NCI-H2227 (cell line): ENCODE data around the gene CAPNS2.

Source experiments
- DNase-seq: peaks from one replicate; lab custom pipeline; 2025; ENCODE audit not compliant: unreplicated experiment; lab: John Stamatoyannopoulos, UW

CAPNS2 gene

DNA sequence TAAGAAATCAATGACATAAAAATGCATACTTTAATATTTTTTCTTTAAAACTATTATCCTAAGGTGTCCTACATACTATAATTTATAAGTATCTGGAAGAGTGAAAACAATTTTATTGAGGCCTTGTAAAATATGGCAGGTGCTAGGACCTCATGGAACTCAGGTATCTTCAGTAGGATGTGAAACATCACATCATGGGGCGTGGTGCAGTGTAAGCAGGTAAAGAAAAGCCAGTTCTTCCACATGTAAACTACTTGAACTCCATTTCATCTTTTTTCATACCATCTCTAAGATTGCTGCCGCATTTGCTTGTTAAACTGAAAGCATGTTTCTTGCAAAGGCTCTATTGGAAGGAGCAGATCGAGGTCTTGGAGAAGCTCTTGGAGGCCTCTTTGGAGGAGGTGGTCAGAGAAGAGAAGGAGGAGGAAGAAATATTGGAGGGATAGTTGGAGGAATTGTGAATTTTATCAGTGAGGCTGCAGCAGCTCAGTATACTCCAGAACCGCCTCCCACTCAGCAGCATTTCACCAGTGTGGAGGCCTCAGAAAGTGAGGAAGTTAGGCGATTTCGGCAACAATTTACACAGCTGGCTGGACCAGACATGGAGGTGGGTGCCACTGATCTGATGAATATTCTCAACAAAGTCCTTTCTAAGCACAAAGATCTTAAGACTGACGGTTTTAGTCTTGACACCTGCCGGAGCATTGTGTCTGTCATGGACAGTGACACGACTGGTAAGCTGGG, at the start of gene CAPNS2:
CAPNS2 (plus strand) TSS at position 253 of the 744 bp plus-strand sequence; CDS start at position 326, 73 bp downstream.
- no peak for DNase-seq

DNA sequence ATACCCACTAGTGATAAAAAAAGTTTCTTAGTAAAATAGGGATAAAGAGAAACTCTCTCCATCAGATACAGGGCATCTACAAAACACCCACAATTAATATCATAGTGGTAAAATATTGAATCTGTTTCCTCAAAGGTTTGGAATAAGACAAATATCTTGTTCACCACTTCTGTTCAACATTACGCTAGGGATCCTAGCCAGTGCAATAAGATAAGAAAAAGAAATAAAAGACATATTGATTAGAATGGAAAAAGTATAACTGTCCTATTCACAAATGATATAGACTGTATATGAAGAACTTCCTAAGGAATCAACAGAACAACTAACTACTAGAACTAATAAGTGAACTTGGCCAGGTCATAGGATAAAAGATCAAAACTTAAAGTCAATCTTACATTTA, 44.7 kb upstream of the CAPNS2 start:
- no peak for DNase-seq

DNA sequence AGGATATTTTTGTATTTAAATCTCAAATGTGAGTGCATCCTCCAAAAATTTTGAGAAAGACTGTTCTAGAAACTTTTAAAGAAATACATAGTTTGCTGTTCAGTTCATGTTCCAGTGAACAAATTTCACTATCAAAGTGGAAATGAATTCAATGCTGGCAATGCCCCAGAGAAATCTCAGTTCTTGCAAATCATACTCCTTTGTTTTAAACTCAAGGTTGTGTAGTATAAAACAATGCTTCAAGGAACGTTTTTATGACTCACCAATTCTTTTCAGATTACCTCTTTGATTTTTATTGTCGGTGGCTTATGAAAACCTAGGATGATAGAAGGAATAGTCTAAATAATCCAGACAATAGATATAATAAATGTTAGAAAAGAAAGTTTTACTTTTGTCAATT, 40.0 kb upstream of the CAPNS2 start:
- DNase-seq = no peak

- DNase-seq = no peak
Observed at GRCh38 chr16:55527885-55528284, 38.6 kb upstream of the CAPNS2 start.

DNA sequence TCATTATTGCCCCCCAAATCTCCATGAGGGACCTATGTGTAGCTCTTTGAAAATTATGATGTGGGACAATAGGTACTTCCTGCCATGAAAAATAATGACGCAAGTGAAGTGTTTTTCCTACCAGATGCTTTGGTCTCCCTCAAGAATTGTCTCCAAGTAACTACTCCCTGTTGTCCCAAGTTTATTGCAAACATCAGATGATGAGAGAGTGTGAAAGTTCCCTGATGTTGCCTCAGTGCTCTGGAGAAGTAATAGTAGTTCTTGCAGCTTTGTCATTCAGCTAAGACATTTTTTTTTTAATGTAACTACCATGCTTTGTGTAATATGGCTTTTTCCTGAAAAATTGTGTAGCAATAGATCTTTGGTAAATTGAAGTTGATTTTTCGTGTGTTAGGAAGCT, 37.5 kb upstream of the CAPNS2 start:
- no peak for DNase-seq

GRCh38 chr16:55530316-55530856, 36.1 kb upstream of the CAPNS2 start:
- no peak for DNase-seq

- DNase-seq = no peak
Observed at GRCh38 chr16:55532227-55532626, 34.3 kb upstream of the CAPNS2 start.

GRCh38 chr16:55534756-55535155, 31.7 kb upstream of the CAPNS2 start:
- no peak for DNase-seq

DNA sequence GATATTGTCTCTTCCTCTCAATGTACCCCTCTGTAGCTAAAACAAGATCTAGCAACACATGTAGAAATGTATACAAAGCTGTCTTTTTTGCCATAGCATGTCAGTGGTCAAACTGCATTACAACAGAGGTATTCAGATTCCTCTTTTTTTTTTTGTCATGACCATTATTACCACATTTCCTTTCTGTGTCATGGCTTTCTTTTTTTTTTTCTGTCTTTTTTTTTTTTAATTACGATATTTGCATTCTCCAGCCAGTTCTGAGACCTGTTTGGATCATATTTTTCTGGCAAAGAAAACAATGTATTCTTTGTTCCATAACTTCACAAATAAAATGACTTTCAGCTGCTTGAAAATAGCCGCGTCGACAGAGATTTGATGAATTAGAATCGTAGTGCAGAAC, 27.4 kb upstream of the CAPNS2 start:
- DNase-seq = no peak

DNA sequence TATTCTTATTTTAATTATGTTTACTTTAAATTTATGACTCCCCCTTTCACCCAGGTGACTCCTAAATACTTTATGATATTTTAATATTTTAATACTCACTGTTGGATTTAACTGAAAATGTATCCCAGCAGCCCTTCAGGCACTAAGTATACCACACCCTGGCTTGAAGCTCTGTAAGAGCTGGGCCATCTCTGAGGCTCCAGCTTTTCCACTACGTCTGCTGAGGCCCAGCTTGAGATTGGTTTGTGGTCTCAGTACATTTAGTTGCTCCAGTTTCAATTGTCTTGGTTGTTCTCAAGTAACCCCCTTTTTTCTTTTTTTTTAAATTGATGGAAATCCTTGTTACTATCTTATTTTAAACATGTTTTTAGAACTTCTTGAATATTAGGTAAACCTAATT, 27.0 kb upstream of the CAPNS2 start:
- DNase-seq = no peak

DNA sequence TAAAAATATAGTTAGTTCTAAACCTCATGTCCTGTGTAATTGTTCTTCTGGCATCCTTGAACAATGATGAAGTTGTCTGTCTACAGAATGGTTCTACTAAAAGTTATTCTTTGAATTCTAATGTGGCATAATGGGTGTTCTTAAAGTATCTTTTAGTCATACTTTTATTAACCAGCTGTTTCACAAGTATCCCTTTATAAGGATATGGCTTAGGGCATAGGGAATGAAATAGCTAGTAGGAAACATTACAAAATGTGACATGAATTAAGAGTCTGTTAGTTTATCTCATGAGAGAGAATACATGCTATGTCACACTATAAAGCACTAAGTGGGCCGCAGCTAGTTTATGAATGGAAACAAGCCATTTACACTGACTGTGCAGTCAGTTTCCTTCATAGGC, 26.3 kb upstream of the CAPNS2 start:
- DNase-seq = no peak

DNA sequence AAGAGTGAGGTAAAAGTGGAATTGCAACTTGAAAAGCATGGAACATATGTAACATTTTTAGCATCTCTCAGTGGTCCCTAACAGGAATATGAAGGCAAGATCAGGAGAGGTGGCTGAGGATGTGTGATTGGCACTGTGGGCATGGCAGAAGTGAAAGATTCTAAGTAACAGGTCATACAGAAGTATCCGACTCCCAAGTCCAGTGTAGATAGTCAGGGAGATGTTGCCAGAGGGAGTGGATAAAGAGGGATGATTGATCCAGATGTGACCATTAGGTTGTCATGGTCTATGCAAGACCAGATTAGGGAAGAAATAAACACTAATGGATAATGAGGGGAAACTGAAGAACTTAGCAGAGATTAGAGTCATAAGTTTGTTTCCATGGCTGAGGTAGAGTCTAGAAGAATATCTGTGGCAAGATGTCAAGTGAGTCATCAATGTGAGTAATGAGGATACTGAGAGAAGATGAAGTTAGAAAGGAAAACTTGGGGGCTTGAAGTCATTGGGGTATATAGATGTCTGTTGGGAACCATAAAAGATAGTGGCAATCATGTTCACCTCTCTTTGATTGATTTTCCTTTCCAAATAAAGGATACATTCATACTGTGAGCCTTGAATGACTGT, 23.9 kb upstream of the CAPNS2 start:
- DNase-seq = no peak

DNA sequence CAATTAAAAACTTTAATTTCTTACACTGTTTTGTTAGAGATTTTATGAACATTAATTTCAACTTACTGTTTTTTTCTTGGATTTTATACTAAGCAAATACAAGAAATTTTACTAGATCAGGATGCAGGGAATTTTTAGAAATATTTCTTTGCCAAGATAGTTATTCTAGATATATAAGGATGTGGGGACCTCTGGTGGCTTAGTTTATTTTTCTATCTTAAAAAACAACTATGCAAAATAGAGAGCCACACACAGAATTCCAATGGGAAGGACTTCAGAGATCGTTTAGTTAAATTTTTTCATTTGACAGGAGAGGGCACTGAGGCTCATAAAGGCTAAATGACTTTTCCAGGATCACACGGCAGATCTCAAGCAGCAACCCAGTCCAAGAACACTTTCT, 23.0 kb upstream of the CAPNS2 start:
- peak; percentile 29 for DNase-seq

DNA sequence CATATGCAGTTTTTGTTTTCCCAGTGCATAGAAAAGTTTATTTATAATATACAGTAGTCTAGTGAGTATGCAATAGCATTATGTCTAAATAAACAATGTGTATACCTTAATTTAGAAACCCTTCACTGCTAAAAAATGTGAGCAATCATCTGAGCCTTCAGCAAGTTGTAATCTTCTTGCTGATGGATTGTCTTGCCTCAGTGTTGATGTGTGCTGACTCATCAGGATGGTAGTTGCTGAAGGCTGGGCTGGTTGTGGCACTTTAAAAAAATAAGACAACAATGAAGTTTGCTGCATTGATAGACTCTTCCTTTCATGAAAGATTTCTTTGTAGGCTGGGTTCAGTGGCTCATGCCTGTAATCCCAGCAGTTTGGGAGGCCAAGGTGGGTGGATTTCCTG, 13.9 kb upstream of the CAPNS2 start:
- DNase-seq = no peak

GRCh38 chr16:55555436-55555835, 11.0 kb upstream of the CAPNS2 start:
- no peak for DNase-seq

DNA sequence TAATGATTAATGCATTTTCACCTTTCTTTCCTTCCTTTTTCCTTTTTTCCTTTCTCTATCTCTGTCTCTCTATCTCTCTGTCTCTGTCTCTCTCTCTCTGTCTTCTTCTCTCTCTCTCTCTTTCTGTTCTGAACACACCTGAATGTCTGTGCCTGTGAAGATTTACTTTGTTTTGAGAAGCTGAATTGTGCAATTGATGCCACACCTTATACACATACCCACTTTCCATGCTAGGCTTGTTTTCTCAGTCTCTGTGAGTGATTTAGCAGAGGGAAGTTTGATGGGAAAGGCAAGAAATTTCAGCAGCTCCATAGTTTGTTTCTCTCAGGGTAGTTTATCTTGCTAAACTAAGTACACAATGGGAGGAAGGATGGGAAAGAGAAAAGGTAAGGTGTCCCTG, 9.3 kb upstream of the CAPNS2 start:
- no peak for DNase-seq

DNA sequence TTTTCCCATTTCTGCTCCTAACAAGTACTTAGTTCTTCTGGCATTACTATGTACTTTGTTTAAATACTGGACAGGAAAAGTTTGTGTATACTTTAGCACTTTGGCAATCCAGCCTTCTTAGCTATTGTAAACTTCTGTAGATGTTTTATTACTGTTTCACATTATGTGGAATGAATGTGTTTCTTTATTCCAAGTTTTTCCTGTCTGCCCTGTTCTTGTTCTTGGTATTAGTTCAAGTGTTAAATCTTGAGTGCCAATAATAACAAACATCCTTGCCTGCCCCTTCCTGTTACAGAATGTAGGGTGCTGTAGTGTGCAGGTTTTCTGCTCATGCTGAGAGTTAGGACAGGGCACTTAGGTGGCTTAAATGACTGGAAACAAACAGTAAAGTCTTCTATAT, 7.3 kb upstream of the CAPNS2 start:
- no peak for DNase-seq

- DNase-seq = no peak
Observed at GRCh38 chr16:55559933-55560516, 6.5 kb upstream of the CAPNS2 start.

DNA sequence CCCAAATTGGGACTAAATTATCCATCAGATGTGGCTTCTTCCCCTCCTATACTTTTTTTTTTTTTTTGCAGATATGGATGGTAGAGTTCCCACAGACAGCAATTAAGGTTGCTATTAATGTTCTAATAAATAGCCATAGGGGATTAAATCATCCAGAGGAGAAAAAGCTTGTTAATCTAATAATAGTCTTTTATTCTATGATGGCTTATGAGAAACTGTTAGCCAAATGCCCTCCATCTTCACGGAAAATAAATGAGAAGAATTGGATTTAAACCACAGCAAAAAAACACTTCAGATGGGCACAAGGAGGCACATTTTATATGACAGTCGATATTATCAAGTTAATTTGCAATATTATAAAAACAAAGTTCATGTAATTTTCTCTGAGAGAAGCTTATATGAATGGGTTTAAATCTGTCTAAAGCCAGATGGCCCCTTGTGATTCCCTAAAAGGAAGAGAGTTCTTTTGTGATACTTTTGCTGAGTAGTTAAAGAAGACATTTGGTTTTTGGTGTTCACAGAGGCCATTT, 5.1 kb upstream of the CAPNS2 start:
- DNase-seq = no peak

DNA sequence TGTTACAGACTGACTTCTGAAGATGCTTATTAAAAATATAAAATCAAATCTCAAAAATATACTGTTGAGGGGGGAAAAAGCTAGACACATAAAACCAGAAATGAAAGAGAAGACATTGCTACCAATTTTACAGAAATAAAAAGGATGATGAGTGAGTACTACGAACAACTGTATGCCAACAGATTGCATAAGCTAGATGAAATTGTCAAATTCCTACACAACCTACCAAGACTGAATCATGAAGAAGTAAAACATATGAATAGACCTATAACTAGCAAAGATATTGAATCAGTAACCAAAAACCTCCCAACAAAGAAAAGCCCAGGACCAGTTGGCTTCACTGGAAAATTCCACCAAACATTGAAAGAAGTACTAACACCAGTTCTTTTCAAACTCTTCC, 3.5 kb upstream of the CAPNS2 start:
- DNase-seq = no peak

DNA sequence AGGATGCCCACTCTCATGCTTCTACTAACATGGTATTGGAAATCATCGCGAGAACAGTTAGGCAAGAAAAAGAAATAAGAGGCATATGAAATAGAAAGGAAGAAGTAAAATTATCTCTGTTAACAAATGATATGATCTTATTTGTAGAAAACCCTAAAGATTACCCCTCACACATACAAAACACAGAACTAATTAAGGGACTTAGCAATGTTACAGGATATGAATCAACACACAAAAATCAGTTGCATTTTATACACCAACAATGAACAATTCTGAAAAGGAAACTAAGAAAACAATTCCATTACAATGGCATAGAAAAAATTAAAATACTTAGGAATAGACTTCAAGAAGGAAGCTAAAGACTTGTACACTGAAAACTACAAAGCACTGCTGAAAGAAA, 2.7 kb upstream of the CAPNS2 start:
- no peak for DNase-seq

- DNase-seq = no peak
Observed at GRCh38 chr16:55565086-55565485, 1.4 kb upstream of the CAPNS2 start.
